ENCODE measurements around the gene PSAPL1.
"Not testable (repeated sequence)": the region's sequence is repeated elsewhere in the genome, so short reads cannot be mapped to it uniquely, and the experiment has no call there.

The PSAPL1 gene

DNA sequence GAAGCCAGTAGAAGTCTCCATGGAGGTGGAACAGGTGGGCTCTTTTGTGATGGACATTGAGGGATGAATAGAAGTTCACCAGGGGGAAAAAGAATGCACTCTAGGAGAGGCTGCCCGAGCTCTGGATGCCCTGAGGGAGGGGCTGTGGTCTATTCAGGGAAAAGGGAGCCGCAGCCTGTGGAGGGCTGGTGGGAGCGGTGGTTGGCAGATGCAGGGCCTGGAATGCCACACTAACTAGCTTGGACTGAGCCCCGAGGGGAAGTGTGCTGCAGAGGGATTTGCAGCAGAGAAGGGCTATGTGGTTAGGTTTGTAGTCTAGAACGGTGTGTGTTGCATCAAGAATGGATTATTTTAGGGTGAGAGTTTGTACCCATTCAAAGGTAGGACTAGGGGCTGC is 29.5 kb upstream of the PSAPL1 start:
- Mint-ChIP-seq H3K27ac (no peak overlapping the region), H3K27me3 (no peaks in the 10 kb centered on the region)

DNA sequence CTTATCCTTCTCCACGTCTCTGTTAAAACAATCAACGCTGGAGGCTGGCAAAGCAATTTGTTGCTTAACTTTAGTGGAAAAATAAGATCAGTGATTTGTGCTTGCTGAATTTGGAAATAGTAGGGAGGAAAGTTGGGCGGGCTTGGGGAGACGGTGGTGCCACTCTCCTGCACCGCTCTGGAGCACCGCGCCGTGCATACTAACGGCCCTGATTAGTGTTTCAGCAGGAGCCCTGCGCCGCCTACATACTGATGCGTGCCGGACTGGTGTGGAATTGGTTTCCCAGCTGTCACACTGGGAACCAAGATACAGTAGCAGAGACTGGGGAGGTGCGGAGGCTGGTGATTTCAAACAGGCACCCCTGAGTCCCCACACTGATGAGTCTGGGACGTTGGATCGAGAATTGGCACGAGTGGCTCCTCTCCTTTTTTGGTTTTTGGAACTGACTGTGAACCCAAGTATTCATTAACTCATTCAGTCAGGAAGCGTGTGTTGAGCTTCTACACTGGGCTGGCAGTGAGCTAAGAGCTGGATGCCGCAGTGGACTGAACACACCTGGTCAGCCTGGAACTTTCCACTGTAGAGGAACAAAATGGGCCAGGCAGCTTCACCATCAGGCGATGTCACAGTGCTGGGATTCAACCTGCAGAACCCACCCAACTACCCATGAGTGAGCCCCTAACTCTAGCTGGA is 29.0 kb upstream of the PSAPL1 start:
- Mint-ChIP-seq H3K36me3 (no peaks in the 10 kb centered on the region), H3K9me3 (no peaks in the 10 kb centered on the region), H3K4me1 (no peaks in the 10 kb centered on the region), H3K4me3 (no peak overlapping the region), H3K27ac (no peak overlapping the region), H3K27me3 (no peaks in the 10 kb centered on the region)

More for the DNA sequence above, 29.5 kb upstream of the PSAPL1 start:
- Mint-ChIP-seq H3K4me3 (no peak overlapping the region), H3K9me3 (no peaks in the 10 kb centered on the region), H3K4me1 (no peaks in the 10 kb centered on the region), H3K36me3 (no peaks in the 10 kb centered on the region)

DNA sequence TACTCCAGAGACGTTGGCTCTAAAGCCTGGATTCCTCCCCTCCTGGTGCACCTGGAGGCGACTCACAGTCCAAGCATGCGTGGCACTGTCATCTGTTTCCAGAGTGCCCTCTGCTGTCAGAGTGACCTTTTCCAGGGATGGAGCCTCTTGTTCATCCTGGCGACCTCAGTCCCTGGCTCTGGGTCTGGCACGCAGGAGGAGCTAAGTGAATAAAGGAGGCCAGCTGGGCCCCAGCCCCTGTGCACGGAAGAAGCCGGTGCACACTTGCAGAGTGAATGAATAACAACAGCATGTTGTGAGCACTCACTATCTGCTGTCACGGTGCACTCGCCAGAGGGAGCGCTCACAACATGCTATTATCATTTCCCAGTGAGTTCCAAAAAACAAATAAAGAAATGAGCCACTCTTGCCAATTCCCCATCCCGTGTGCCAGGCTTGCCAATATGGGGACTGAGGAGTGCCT is 27.8 kb upstream of the PSAPL1 start:
- no peaks in the 10 kb centered on the region for H3K36me3 Mint-ChIP-seq
- no peaks in the 10 kb centered on the region for H3K9me3 Mint-ChIP-seq
- no peaks in the 10 kb centered on the region for H3K4me1 Mint-ChIP-seq
- no peak overlapping the region for H3K27ac Mint-ChIP-seq
- no peaks in the 10 kb centered on the region for H3K27me3 Mint-ChIP-seq
- no peak overlapping the region for H3K4me3 Mint-ChIP-seq

DNA sequence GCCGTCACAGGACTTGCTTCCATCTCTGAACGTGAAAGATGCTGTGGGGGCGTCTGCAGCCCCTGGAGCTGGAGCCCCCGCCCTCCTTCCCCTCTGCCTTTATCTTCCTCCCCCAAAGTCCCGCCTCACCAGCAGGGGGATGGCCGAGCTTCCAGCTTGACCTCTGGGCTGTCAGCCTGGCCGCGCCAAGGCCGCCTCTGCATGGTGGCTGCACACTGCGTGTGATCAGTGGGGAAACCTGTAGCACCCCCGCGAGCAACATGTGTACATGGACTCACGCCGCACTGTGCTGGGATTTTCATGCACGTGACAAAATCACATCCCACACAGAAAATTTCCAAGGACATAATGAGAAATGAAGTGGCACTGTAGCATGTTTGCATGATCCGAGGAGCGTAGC is 26.5 kb upstream of the PSAPL1 start:
- Mint-ChIP-seq H3K27ac (no peak overlapping the region), H3K4me1 (no peaks in the 10 kb centered on the region), H3K9me3 (no peaks in the 10 kb centered on the region), H3K36me3 (no peaks in the 10 kb centered on the region), H3K27me3 (no peaks in the 10 kb centered on the region), H3K4me3 (no peak overlapping the region)

DNA sequence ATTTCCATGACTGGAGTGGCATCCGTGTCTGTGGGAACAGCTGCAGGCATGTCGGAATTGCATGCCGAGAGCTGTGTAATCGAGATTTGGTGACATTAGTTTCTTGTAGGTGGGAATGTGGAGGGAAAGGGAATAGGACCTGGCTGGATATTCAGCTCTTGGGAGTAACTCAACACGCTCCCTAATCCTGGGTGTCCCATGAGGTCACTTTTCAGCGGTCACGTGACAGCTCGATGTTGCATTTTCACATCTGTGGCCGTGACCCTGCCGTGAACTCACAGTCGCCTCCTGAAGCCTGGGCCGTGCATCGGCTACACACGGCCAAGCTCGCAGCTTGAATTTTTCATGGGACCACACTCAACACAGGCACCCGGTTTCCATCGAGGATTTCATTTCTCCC is 25.8 kb upstream of the PSAPL1 start:
- H3K4me1 Mint-ChIP-seq = no peaks in the 10 kb centered on the region
- no peaks in the 10 kb centered on the region for H3K27me3 Mint-ChIP-seq
- no peak overlapping the region for H3K27ac Mint-ChIP-seq
- no peak overlapping the region for H3K4me3 Mint-ChIP-seq
- no peaks in the 10 kb centered on the region for H3K9me3 Mint-ChIP-seq
- no peaks in the 10 kb centered on the region for H3K36me3 Mint-ChIP-seq

DNA sequence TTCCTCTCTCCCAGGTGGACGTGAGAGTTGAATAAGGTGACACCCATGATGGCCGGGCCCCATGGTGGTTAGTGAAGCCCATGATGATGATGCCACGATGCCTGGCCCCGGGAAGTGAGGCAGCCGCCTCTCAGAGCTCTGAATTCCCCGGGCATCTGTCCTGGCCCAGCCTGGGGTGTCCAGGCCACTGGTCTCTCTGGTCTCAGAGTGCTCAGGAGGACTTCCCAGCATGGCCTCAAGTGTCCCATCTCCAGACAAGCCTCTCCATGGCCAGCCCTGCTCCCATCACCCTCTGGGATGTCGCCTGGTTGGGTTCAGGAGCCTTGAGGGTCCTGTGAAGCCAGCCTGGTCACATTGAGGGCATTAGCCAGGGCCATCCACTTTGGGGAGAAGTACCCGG is 24.7 kb upstream of the PSAPL1 start:
- H3K27ac Mint-ChIP-seq = no peak overlapping the region
- H3K4me3 Mint-ChIP-seq = no peak overlapping the region
- H3K9me3 Mint-ChIP-seq = no peaks in the 10 kb centered on the region
- H3K4me1 Mint-ChIP-seq = no peaks in the 10 kb centered on the region
- no peaks in the 10 kb centered on the region for H3K27me3 Mint-ChIP-seq
- no peaks in the 10 kb centered on the region for H3K36me3 Mint-ChIP-seq

DNA sequence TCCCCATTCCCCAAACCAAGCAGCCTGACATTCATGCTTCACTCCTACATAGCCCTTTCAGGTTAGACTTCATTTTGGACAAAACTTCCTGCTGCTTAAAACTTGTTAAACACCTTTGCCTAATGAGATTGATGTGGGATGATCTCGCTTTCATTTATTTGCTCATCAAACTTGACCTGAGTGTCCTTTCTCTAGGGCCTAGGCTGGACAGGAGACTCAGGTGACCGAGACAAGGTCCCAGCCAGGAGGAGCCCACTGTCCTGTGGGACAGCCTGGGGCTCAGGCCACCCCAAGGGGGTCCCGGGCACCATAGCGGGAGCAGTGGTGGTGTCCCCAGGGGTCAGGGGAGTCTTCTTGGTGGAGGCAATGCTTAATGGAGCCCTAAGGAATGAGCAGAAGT is 23.7 kb upstream of the PSAPL1 start:
- H3K36me3 Mint-ChIP-seq = no peaks in the 10 kb centered on the region
- no peak overlapping the region for H3K4me3 Mint-ChIP-seq
- no peak overlapping the region for H3K27ac Mint-ChIP-seq
- no peaks in the 10 kb centered on the region for H3K9me3 Mint-ChIP-seq
- H3K4me1 Mint-ChIP-seq = no peaks in the 10 kb centered on the region
- H3K27me3 Mint-ChIP-seq = no peaks in the 10 kb centered on the region

DNA sequence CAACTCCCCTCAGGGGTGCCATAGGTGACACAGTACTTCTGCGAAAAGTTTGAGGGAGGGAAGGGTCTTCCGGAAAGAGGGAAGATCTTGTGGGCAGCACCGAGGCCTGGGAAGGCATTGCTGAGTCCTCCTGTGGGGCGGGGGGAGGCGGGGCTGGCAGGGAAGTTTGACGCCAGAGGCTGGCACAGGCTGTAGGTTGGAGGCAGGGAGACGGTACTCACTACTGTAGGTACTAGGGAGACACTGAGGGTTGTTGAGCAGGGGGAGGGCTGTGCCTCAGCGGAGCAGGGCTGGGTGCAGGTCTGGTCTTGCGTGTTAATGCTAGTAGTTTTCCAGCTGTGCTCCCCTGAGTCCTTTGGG is 23.3 kb upstream of the PSAPL1 start:
- Mint-ChIP-seq H3K9me3 (no peaks in the 10 kb centered on the region), H3K27ac (no peak overlapping the region), H3K27me3 (no peaks in the 10 kb centered on the region), H3K4me3 (no peak overlapping the region), H3K4me1 (no peaks in the 10 kb centered on the region), H3K36me3 (no peaks in the 10 kb centered on the region)

DNA sequence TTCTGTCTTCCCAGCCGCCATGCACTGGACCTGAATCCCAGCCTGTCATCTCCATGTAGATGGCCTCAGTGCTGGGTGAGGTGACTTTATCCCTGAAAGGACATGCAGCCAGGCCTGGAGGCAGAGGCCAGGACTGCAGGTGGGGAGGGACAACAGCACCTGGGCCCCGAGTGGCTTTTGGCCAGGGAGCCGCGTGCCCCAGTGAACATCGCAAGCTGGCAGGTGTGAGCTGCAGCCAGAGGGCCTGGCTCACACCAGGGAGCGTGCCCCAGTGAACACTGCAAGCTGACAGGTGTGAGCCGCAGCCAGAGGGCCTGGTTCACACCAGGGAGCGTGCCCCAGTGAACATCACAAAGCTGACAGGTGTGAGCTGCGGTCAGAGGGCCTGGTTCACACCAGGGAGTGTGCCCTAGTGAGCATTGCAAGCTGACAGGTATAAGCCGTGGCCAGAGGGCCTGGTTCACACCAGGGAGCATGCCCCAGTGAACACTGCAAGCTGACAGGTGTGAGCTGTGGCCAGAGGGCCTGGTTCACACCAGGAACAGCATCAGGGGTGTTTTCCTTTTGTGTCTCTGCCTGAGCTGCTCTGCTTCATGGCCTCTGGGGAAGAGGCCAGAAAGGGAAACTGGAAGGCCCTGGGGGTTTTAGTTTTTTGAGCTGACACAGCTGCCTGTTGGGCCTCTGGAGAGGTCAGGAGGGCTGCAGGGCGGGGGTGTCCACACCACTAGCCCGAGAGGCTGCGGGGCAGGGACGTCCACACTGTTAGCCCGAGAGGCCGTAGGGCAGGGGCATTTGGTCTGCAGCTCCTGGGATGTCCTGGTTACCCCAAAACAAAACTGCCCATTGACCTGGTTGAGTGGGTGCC is 22.7 kb upstream of the PSAPL1 start:
- no peak overlapping the region for H3K4me3 Mint-ChIP-seq
- H3K27me3 Mint-ChIP-seq = no peaks in the 10 kb centered on the region
- H3K9me3 Mint-ChIP-seq = no peaks in the 10 kb centered on the region
- no peaks in the 10 kb centered on the region for H3K4me1 Mint-ChIP-seq
- no peak overlapping the region for H3K27ac Mint-ChIP-seq
- no peaks in the 10 kb centered on the region for H3K36me3 Mint-ChIP-seq

DNA sequence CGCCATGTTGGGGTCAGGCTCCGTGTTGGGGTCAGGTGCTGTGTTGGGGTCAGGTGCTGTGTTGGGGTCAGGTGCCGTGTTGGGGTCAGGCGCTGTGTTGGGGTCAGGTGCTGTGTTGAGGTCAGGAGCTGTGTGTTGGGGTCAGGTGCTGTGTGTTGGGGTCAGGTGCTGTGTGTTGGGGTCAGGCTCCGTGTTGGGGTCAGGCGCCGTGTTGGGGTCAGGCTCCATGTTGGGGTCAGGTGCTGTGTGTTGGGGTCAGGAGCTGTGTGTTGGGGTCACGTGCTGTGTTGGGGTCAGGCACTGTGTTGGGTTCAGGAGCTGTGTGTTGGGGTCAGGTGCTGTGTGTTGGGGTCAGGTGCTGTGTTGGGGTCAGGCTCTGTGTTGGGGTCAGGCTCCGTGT is 18.1 kb upstream of the PSAPL1 start:
- H3K9me3 Mint-ChIP-seq, H3K4me1 Mint-ChIP-seq, H3K4me3 Mint-ChIP-seq: not testable (repeated sequence)

DNA sequence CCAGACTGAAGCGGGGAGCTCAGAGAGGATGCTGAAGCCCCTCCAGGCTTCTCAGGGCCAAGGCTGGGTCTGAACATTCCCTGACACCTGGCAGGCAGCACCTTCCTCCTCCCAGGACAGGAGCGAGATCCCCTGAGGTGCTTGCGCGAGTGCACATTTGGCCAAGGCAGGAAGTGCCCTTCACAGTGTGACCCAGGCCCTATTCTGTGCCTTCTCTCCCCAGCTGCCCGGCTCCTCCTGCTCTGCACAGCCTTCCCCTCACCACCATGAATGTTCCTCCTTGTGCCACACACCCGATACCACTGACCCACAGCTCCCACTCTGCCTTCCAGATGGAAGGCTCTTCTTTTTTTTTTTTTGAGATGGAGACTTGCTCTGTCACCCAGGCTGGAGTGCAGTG is 17.1 kb upstream of the PSAPL1 start:
- Mint-ChIP-seq H3K27me3 (no peaks in the 10 kb centered on the region), H3K9me3 (no peaks in the 10 kb centered on the region), H3K27ac (peak overlapping the region; percentile 33), H3K4me3 (no peak overlapping the region), H3K4me1 (no peaks in the 10 kb centered on the region), H3K36me3 (no peaks in the 10 kb centered on the region)

More for the DNA sequence above, 18.1 kb upstream of the PSAPL1 start:
- H3K27me3 Mint-ChIP-seq, H3K36me3 Mint-ChIP-seq, H3K27ac Mint-ChIP-seq: not testable (repeated sequence)

DNA sequence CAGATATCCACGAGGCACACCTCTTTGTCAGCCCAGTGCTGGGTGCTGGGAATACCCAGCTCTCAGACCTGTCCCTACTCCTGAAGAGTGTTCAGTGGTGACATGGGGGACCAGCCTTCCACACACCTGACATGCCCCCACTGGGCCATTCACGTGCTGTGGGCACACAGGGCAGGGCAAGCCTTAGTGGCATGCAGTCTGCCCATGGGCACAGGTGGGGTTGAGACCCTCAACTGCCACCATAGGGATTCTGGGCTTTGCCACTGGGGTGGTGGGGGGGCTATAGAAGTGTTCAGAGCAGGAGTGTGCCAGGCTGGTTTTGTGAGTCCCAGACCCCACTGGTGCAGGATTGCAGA is 16.7 kb upstream of the PSAPL1 start:
- Mint-ChIP-seq H3K4me1 (no peaks in the 10 kb centered on the region), H3K4me3 (no peak overlapping the region), H3K9me3 (no peaks in the 10 kb centered on the region), H3K36me3 (no peaks in the 10 kb centered on the region), H3K27me3 (no peaks in the 10 kb centered on the region), H3K27ac (no peak overlapping the region)

DNA sequence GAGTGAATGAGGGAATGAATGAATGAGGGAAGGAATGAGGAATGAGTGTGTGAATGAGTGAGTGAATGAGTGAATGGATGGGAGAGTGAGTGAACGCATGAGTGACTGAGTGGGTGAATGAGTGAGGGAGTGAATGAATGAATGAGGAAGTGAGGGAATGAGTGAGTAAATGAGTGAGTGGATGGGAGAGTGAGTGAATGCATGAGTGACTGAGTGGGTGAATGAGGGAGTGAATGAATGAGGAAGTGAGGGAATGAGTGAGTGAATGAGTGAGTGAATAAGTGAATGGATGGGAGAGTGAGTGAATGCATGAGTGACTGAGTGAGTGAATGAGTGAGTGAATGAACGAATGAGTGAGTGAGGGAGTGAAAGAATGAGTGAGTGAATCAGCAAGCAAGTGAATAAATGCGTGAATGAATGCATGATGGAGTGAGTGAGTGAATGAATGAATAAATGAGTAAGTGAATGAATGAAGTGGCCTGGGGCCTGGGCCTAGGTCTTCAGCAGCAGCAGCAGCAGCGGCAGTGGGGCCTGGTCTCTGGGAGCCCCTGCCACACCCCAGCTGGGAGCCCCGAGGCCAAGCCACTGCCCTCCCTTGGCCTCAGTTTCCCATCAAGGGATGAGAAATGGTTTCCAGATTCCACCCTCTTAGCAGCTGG is 16.2 kb upstream of the PSAPL1 start:
- no peaks in the 10 kb centered on the region for H3K36me3 Mint-ChIP-seq
- H3K27ac Mint-ChIP-seq = no peak overlapping the region
- H3K27me3 Mint-ChIP-seq = no peaks in the 10 kb centered on the region
- H3K4me1 Mint-ChIP-seq = no peaks in the 10 kb centered on the region
- H3K9me3 Mint-ChIP-seq = no peaks in the 10 kb centered on the region
- no peak overlapping the region for H3K4me3 Mint-ChIP-seq

DNA sequence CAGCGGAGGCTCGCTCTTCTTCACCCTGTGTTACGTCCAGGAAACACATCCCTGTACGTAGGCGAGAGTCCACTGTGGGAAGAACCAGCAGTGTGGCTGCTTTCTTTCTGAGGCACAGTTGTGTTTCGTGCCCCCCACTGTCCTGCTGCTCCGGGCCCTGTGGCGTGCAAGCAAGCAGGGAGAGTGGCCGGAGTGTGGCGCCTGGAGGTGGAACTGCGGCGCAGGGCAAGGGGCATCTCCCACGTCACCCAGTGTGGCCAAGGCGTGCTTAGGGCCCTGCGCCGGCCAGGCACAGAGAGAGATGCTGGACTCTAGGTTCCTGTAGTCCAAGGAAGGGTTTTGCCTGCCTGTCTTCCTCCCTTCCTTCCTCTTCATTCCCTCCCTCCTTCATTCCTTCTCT is 13.3 kb upstream of the PSAPL1 start:
- no peaks in the 10 kb centered on the region for H3K9me3 Mint-ChIP-seq
- H3K27ac Mint-ChIP-seq = no peak overlapping the region
- H3K36me3 Mint-ChIP-seq = no peaks in the 10 kb centered on the region
- peaks cover 11% of the 10 kb centered on the region for H3K27me3 Mint-ChIP-seq
- no peaks in the 10 kb centered on the region for H3K4me1 Mint-ChIP-seq
- H3K4me3 Mint-ChIP-seq = no peak overlapping the region

DNA sequence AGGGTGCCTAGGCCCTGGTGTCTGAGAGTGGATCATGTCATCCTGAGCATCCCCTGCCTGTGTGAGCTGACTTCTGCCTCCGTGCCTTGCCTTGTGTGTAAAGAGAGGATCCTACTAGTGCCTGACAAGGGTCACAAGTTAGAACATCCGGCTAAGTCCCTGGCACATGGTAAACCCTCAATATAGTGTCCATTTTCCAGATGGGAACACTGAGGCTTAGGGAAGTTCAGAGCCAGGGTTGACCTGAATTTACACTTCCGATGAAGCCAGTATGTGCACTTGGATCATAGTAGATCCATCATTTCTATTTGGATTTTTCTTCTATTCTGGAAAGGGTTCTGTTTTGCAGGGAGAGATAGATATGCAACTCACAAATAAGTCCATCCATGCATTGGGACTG is 12.5 kb upstream of the PSAPL1 start:
- no peaks in the 10 kb centered on the region for H3K36me3 Mint-ChIP-seq
- H3K27me3 Mint-ChIP-seq = peaks cover 13% of the 10 kb centered on the region
- no peak overlapping the region for H3K27ac Mint-ChIP-seq
- no peak overlapping the region for H3K4me3 Mint-ChIP-seq
- H3K9me3 Mint-ChIP-seq = no peaks in the 10 kb centered on the region
- no peaks in the 10 kb centered on the region for H3K4me1 Mint-ChIP-seq

DNA sequence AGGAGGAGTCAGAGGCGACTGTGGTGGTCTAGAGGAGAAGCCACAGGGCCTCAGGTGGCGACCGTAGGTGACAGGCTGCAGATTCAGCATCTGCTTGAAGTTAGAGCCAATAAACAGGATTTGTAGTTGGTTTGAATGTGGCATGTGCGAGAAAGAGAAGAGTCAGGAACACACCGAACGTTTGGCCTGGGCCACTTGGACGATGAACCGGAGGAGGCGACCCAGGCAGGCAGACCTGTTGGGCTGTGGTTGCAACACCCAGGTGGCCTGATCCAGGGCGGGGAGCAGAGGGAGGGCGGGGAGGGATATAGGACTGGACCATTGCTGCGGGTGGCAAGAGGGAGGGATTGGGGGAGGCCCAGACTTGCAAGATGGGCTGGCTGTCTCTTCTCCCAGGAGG is 10.0 kb upstream of the PSAPL1 start:
- no peaks in the 10 kb centered on the region for H3K36me3 Mint-ChIP-seq
- peaks cover 16% of the 10 kb centered on the region for H3K27me3 Mint-ChIP-seq
- H3K4me1 Mint-ChIP-seq = no peaks in the 10 kb centered on the region
- H3K9me3 Mint-ChIP-seq = no peaks in the 10 kb centered on the region
- H3K27ac Mint-ChIP-seq = no peak overlapping the region
- H3K4me3 Mint-ChIP-seq = no peak overlapping the region

Measured in activated naive CD4-positive, alpha-beta T cell treated with anti-CD3 and anti-CD28 coated beads, Interleukin-2, amount 50 U/mL, for 24 hours (primary cell).